Measurements from ENCODE around the gene OSCP1. TPM values are rescaled to one million over a fixed set of nuclear protein-coding genes. Genes with fewer than 3 reads are reported as not detected.

The OSCP1 gene
- total and polyA plus RNA-seq, 2 donors (not counting 3 experiments of a cell fraction or from before 2014, with no cell fraction given): 4.6 to 8.3 TPM

GRCh38 chr1:36458910-36459309 is 8.7 kb upstream of the OSCP1 start:
- H3K4me3 ChIP-seq (replicated peaks in 1 of 3; ENCODE audit: insufficient read depth in 1 of 3, low read depth in 1 of 3, low read length in 3 of 3): no peak overlapping the region
- H3K36me3 ChIP-seq (ENCODE audit: control insufficient read depth in 2 of 2, extremely low read depth in 1 of 2, insufficient read depth in 2 of 2, low read length in 2 of 2): peaks cover 25 to 27% of the 10 kb centered on the region in 2 experiments
- H3K79me2 ChIP-seq (ENCODE audit: control insufficient read depth, insufficient read depth, low read length): peaks cover 12% of the 10 kb centered on the region
- no peaks in the 10 kb centered on the region for H3K9me3 ChIP-seq (replicated peaks; ENCODE audit: control insufficient read depth, insufficient read depth, low read length)
- H3K9ac ChIP-seq (replicated peaks; ENCODE audit: extremely low read depth, insufficient read depth, low read length): no peak overlapping the region
- H3K27me3 ChIP-seq (ENCODE audit: control insufficient read depth in 2 of 2, insufficient read depth in 2 of 2, low read length in 2 of 2): no peaks in the 10 kb centered on the region
- no peaks in the 10 kb centered on the region for H3K9me1 ChIP-seq (replicated peaks; ENCODE audit: control insufficient read depth, extremely low read depth, insufficient read depth, low read length)
- ChIA-PET POLR2A (no interaction called here), CTCF (no interaction called here)
- TF ChIP-seq EZH2 (IDR thresholded peaks at IDR 0.05; ENCODE audit: borderline replicate concordance, low read depth, low read length, severe bottlenecking): no peak
- TF ChIP-seq CTCF (IDR thresholded peaks at IDR 0.05; ENCODE audit: extremely low read depth in 1 of 2, insufficient read depth in 1 of 2, low read depth in 1 of 2, low read length in 2 of 2): no peak
- no peak for TF ChIP-seq MYC (IDR thresholded peaks at IDR 0.05; ENCODE audit: low read depth, low read length)
- no peak for TF ChIP-seq GATA2 (IDR thresholded peaks at IDR 0.05; ENCODE audit: insufficient read depth, insufficient read length, low read depth, low read length)
- TF ChIP-seq MAX (IDR thresholded peaks at IDR 0.05; ENCODE audit: insufficient read depth, insufficient read length): no peak
- TF ChIP-seq POLR2AphosphoS5 (IDR thresholded peaks at IDR 0.05; ENCODE audit: insufficient read depth, low read depth, low read length): no peak
- TF ChIP-seq JUN (IDR thresholded peaks at IDR 0.05; ENCODE audit: borderline replicate concordance, insufficient read depth, insufficient read length, low read depth): no peak
- no peak for TF ChIP-seq POLR2A (IDR thresholded peaks at IDR 0.05; ENCODE audit: low read depth, low read length)
- no peak for TF ChIP-seq FOS (IDR thresholded peaks at IDR 0.05; ENCODE audit: borderline replicate concordance, insufficient read depth, low read length)
- H3K27ac ChIP-seq (ENCODE audit: insufficient read depth, low read depth, low read length): no peak overlapping the region
- H2AFZ ChIP-seq (ENCODE audit: low read depth, low read length): no peak overlapping the region
- no peak overlapping the region for H3K4me2 ChIP-seq (ENCODE audit: insufficient read depth, low read length)
- BruUV-seq (replicated peaks): no TSS peak
- H4K20me1 ChIP-seq (replicated peaks; ENCODE audit: control insufficient read depth, extremely low read depth, insufficient read depth, low read length): no peaks in the 10 kb centered on the region
- intact Hi-C loops (cut with micrococcal nuclease): no loop called here
- FAIRE-seq (no peak), DNase-seq (ENCODE audit: low read depth, low spot score) (no peak)
- peaks cover 5% of the 10 kb centered on the region for H3K4me1 ChIP-seq (ENCODE audit: control insufficient read depth, extremely low read depth, insufficient read depth, low read length)
- dilution Hi-C loops (cut with MboI; ENCODE audit: extremely low pct_ligation_motif_present, low sequenced_read_pairs): no loop called here

Measured in endothelial cell of umbilical vein (primary cell).